HCT116 (cell line): ENCODE data around the gene SLC6A12. TPM values are rescaled to one million over a fixed set of nuclear protein-coding genes. Genes with fewer than 3 reads are reported as not detected.

Experiments used
- ATAC-seq: fragments of 200-7000 bp; cut with Tn5 transposase; 2 replicates; pipeline ENCODE4 v1.9.1; 2020; ENCODE audit warnings: mild to moderate bottlenecking, moderate library complexity
- BruUV-seq: library from RNA; stranded (reverse); fragments of 400-500 nt; replicated peaks from 2 replicates; lab custom pipeline; 2021; lab: Mats Ljungman, UMichigan
- CTCF ChIA-PET: fragments of 300-600 bp; sonication (Branson Sonifier 250); formaldehyde crosslinking; loops from one replicate; lab custom pipeline; 2021; ENCODE audit warnings: antibody characterized with exemption; lab: Charles Lee
- POLR2A ChIA-PET: fragments of 300-600, 350-600 bp; sonication (Branson Sonifier 250); formaldehyde crosslinking; loops from one replicate; lab custom pipeline; 2021; ENCODE audit warnings: antibody characterized with exemption; lab: Charles Lee
- RAD21 ChIA-PET, 2 experiments: fragments of 300-600 bp; sonication (Branson Sonifier 250); formaldehyde crosslinking; loops; one replicate each; lab custom pipeline; 2023; ENCODE audit warnings: low total read pairs in 2 of 2; ENCODE audit not compliant: uncharacterized antibody in 2 of 2, unreplicated experiment in 2 of 2, low non-redundant PET in 1 of 2; lab: Charles Lee
- DNase-seq: peaks from one replicate; pipeline ENCODE4 v3.0.0-alpha.2; 2010; ENCODE audit warnings: low read depth, low spot score
- H2AFZ ChIP-seq: fragments of 200-600 bp; shearing (Covaris generic), sonication (generic); 2 replicates; pipeline ENCODE4 v1.6.1; 2017; ENCODE audit warnings: low read depth, mixed run types, mixed read lengths, antibody characterized with exemption, low read length; ENCODE audit not compliant: poor library complexity, severe bottlenecking
- H3K27ac ChIP-seq: 2 replicates; pipeline ENCODE4 v1.5.1; 2012; ENCODE audit warnings: low read depth, low read length
- H3K27me3 ChIP-seq: fragments of 200-600 bp; sonication (generic); 2 replicates; pipeline ENCODE4 v1.6.1; 2016; ENCODE audit warnings: mixed run types, low read length, mixed read lengths; ENCODE audit not compliant: insufficient read depth
- H3K36me3 ChIP-seq, 2 experiments: fragments of 200-500 bp in 1 of 2; fragments of 200-600 bp in 1 of 2; sonication (Bioruptor generic) in 1 of 2; sonication (generic) in 1 of 2; 2 replicates each; pipeline versions ENCODE4 v1.5.1 to v1.6.1; 2014 to 2016; ENCODE audit warnings: low read length in 2 of 2, inconsistent platforms in 1 of 2, mixed read lengths in 1 of 2, mixed run types in 1 of 2; ENCODE audit not compliant: insufficient read depth in 2 of 2, control insufficient read depth in 1 of 2
- H3K4me1 ChIP-seq, 2 experiments: fragments of 200-600 bp in 1 of 2; sonication (generic) in 1 of 2; 2 replicates each; pipeline versions ENCODE4 v1.5.1 to v1.6.1; 2012 to 2017; ENCODE audit warnings: low read length in 2 of 2, inconsistent platforms in 1 of 2, mild to moderate bottlenecking in 1 of 2, mixed read lengths in 1 of 2, mixed run types in 1 of 2, moderate library complexity in 1 of 2; ENCODE audit not compliant: insufficient read depth in 2 of 2, control insufficient read depth in 1 of 2
- H3K4me2 ChIP-seq: fragments of 200-600 bp; sonication (generic); 2 replicates; pipeline ENCODE4 v1.6.1; 2017; ENCODE audit warnings: mixed run types, low read length, mixed read lengths
- H3K4me3 ChIP-seq, 2 experiments: fragments of 200-600 bp in 1 of 2; sonication (generic) in 1 of 2; replicated peaks in 1 of 2; 2 replicates each; pipeline ENCODE4 v1.5.1; 2011 to 2016; ENCODE audit warnings: low read length in 2 of 2, control low read depth in 1 of 2, low read depth in 1 of 2, mild to moderate bottlenecking in 1 of 2, mixed read lengths in 1 of 2, mixed run types in 1 of 2
- H3K79me2 ChIP-seq: fragments of 200-600 bp; sonication (generic); 2 replicates; pipeline ENCODE4 v1.6.1; 2017; ENCODE audit warnings: mild to moderate bottlenecking, mixed run types, low read length, moderate library complexity, mixed read lengths; ENCODE audit not compliant: insufficient read depth
- H3K9ac ChIP-seq: fragments of 200-600 bp; sonication (generic); 2 replicates; pipeline ENCODE4 v1.6.1; 2016; ENCODE audit warnings: low read length, mixed read lengths
- H3K9me2 ChIP-seq: fragments of 200-600 bp; sonication (generic), shearing (Covaris generic); 2 replicates; pipeline ENCODE4 v1.6.1; 2017; ENCODE audit warnings: mixed run types, mild to moderate bottlenecking, moderate library complexity; ENCODE audit not compliant: insufficient read depth
- H3K9me3 ChIP-seq, 2 experiments: fragments of 200-500 bp in 1 of 2; fragments of 200-600 bp in 1 of 2; sonication (Bioruptor generic) in 1 of 2; sonication (generic) in 1 of 2; 2 replicates each; pipeline ENCODE4 v1.6.1; 2014 to 2017; ENCODE audit warnings: low read length in 2 of 2, mixed read lengths in 2 of 2, inconsistent platforms in 1 of 2, low read depth in 1 of 2, mild to moderate bottlenecking in 1 of 2, mixed run types in 1 of 2, moderate library complexity in 1 of 2; ENCODE audit not compliant: control insufficient read depth in 1 of 2, insufficient read depth in 1 of 2
- H4K20me1 ChIP-seq: fragments of 200-600 bp; sonication (generic), shearing (Covaris generic); 2 replicates; pipeline ENCODE4 v1.6.1; 2017; ENCODE audit warnings: mixed run types, mild to moderate bottlenecking, moderate library complexity; ENCODE audit not compliant: insufficient read depth
- CBX3 ChIP-seq: IDR thresholded peaks from 2 replicates; pipeline ENCODE4 v1.6.1; 2012; ENCODE audit warnings: low read depth
- CEBPB ChIP-seq: IDR thresholded peaks from 2 replicates; pipeline ENCODE4 v1.6.1; 2012; ENCODE audit warnings: low read depth
- EGR1 ChIP-seq: IDR thresholded peaks from 2 replicates; pipeline ENCODE4 v1.6.1; 2012; ENCODE audit warnings: low read depth
- ELF1 ChIP-seq: IDR thresholded peaks from 2 replicates; pipeline ENCODE4 v1.6.1; 2012; ENCODE audit warnings: low read depth, borderline replicate concordance
- EZH2 ChIP-seq: fragments of 200-600 bp; sonication (generic); IDR thresholded peaks from 2 replicates; pipeline ENCODE4 v1.6.1; 2017; ENCODE audit warnings: antibody characterized with exemption, mixed run types
- EZH2phosphoT487 ChIP-seq: fragments of 200-600 bp; IDR thresholded peaks from 2 replicates; pipeline ENCODE4 v1.6.1; 2018; ENCODE audit warnings: antibody characterized with exemption, borderline replicate concordance
- FOSL1 ChIP-seq: IDR thresholded peaks from 2 replicates; pipeline ENCODE4 v1.6.1; 2012; ENCODE audit warnings: low read depth
- JUND ChIP-seq: IDR thresholded peaks from 2 replicates; pipeline ENCODE4 v1.6.1; 2012
- RAD21 ChIP-seq: IDR thresholded peaks from 2 replicates; pipeline ENCODE4 v1.6.1; 2012; ENCODE audit warnings: low read depth, mild to moderate bottlenecking
- SRF ChIP-seq: IDR thresholded peaks from 2 replicates; pipeline ENCODE4 v1.6.1; 2012; ENCODE audit warnings: low read depth
- TCF7L2 ChIP-seq: IDR thresholded peaks from 2 replicates; pipeline ENCODE4 v1.7.0; 2011; ENCODE audit warnings: borderline replicate concordance, inconsistent platforms; ENCODE audit not compliant: insufficient read depth, insufficient read length; ENCODE audit errors: extremely low read depth
- ZFX ChIP-seq: fragments of 450-650 bp; IDR thresholded peaks from 2 replicates; pipeline ENCODE4 v1.6.1; 2017
- intact Hi-C: fragments of 100-400 bp; cut with micrococcal nuclease; formaldehyde crosslinking; loops from 2 replicates; pipeline ENCODE4 v1.10.0; 2022
- total RNA-seq: library from RNA; stranded (reverse); gene quantifications from one replicate; pipeline ENCODE4 v1.2.1, GENCODE V29; 2021; ENCODE audit not compliant: unreplicated experiment
- TF ChIP-seq, protein P1 (sequence below): IDR thresholded peaks from 2 replicates; pipeline ENCODE4 v1.6.1; 2012
- TF ChIP-seq, protein P2 (sequence below): IDR thresholded peaks from 2 replicates; pipeline ENCODE4 v1.6.1; 2011; ENCODE audit warnings: mild to moderate bottlenecking, low read length, moderate library complexity; ENCODE audit not compliant: insufficient replicate concordance; ENCODE audit errors: extremely low read depth

The SLC6A12 gene
- total RNA-seq, 1 experiment from 2014 or later = 0.64 TPM

DNA sequence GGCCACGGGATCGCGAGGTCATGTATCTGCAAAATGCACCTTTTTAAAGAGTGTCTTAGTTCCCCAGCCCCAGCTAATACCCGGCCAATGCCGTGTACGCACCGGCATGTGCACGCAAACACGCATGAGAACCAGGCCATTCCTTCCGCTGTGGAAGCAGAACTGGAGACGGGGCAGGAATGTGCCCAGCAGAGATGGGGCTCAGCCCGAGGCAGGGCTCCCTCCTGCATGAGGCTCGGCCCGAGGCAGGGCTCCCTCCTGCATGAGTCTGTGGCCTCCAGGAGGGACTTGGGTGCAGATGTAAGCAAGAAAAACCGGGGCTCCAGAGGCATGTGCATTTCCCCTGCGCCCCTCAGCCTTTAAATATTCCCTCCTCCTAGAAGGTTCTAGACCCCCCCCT lies 38.2 kb downstream of the SLC6A12 start:
- Histone ChIP-seq H3K79me2 (no peaks in the 10 kb centered on the region), H4K20me1 (no peaks in the 10 kb centered on the region), H3K9ac (no peak overlapping the region), H3K27ac (no peak overlapping the region), H3K9me3 (no peaks in the 10 kb centered on the region), H3K4me1 (peaks cover 9 to 40% of the 10 kb centered on the region in 2 experiments; a peak in 3 of 4 replicates), H3K4me2 (peak overlapping the region; percentile 83), H3K4me3 (no peak overlapping the region), H2AFZ (no peak overlapping the region), H3K9me2 (no peaks in the 10 kb centered on the region), H3K27me3 (no peaks in the 10 kb centered on the region), H3K36me3 (no peaks in the 10 kb centered on the region)
- ChIA-PET RAD21 (no interaction called here), CTCF (no interaction called here), POLR2A (interaction anchor here (1.3 kb wide), 1 partner anchor 12 kb away, joined by 3 read pairs; no protein-coding TSS in a partner anchor)
- DNase-seq (no peak), ATAC-seq (no peak)
- BruUV-seq = no TSS peak
- no peak for TF ChIP-seq ZFX
- TF ChIP-seq ELF1 = no peak
- TF ChIP-seq FOSL1 = no peak
- TF ChIP-seq RAD21 = no peak
- no peak for TF ChIP-seq SRF
- TF ChIP-seq EGR1 = no peak
- TF ChIP-seq EZH2phosphoT487 = no peak
- TF ChIP-seq EZH2 = no peak
- no peak for TF ChIP-seq CEBPB
- no peak for TF ChIP-seq JUND
- intact Hi-C loops = no loop called here

DNA sequence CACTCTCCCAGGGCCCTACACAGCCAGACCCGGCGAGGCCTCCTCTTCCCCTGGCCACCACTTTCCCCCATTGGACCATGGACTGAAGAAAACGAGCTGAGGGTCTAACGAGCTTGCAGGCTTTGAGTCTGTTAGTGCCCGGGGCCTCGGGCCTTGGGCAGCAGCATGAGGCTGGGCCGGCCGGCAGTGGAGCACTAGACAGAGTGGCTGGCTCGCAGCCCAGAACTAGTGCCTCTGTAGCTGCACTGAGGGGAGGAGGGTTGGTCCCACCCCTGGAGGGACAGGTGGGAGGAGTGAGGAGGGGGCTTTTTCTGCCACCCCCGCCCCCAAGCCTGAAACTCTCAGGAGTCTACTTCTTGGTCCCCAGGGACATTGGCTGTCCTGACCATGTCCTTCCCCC lies 38.7 kb downstream of the SLC6A12 start:
- Histone ChIP-seq H3K9ac (no peak overlapping the region), H3K9me3 (no peaks in the 10 kb centered on the region), H3K27ac (no peak overlapping the region), H3K79me2 (no peaks in the 10 kb centered on the region), H3K9me2 (no peaks in the 10 kb centered on the region), H3K4me2 (no peak overlapping the region), H3K4me1 (peaks cover 9 to 40% of the 10 kb centered on the region in 2 experiments; a peak in 3 of 4 replicates), H3K4me3 (no peak overlapping the region), H2AFZ (no peak overlapping the region), H3K27me3 (no peaks in the 10 kb centered on the region), H3K36me3 (no peaks in the 10 kb centered on the region), H4K20me1 (no peaks in the 10 kb centered on the region)
- POLR2A ChIA-PET = no interaction called here
- intact Hi-C loops = no loop called here
- CTCF ChIA-PET = no interaction called here
- DNase-seq (no peak), ATAC-seq (no peak)
- RAD21 ChIA-PET = no interaction called here
- no TSS peak for BruUV-seq
- TF ChIP-seq CBX3 (no peak), EZH2phosphoT487 (no peak), SRF (no peak), TCF7L2 (no peak), ZFX (no peak)
- TF ChIP-seq, protein P1, sequence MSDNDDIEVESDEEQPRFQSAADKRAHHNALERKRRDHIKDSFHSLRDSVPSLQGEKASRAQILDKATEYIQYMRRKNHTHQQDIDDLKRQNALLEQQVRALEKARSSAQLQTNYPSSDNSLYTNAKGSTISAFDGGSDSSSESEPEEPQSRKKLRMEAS = no peak
- TF ChIP-seq, protein P2, sequence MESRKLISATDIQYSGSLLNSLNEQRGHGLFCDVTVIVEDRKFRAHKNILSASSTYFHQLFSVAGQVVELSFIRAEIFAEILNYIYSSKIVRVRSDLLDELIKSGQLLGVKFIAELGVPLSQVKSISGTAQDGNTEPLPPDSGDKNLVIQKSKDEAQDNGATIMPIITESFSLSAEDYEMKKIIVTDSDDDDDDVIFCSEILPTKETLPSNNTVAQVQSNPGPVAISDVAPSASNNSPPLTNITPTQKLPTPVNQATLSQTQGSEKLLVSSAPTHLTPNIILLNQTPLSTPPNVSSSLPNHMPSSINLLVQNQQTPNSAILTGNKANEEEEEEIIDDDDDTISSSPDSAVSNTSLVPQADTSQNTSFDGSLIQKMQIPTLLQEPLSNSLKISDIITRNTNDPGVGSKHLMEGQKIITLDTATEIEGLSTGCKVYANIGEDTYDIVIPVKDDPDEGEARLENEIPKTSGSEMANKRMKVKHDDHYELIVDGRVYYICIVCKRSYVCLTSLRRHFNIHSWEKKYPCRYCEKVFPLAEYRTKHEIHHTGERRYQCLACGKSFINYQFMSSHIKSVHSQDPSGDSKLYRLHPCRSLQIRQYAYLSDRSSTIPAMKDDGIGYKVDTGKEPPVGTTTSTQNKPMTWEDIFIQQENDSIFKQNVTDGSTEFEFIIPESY = no peak
